ENCODE results near the gene BRS3. TPM values are rescaled to one million over a fixed set of nuclear protein-coding genes. Genes with fewer than 3 reads are reported as not detected.

Gene BRS3
- total and polyA plus RNA-seq, 12 donors, result not detected

DNA sequence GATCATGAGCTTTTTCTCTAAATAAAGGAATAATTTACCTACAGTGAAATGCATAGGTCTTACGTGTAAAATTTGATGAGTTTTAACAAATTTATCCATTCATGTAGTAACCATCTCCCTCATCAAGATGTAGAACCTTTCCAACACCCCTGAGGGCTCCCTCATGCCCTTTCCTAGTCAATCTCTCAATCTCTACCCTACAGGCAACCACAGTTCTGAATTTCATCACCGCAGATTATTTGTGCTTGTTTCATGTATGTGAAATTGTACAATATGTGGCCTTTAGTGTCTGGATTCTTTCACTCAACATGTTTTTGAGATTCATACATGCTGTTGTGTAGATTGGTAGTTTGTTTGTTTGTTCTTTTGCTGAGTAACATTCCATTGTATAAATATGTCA is 46.4 kb downstream of the BRS3 start:
- DNase-seq, result no peak
- intact Hi-C loops (cut with DNase I), result no loop called here
- Histone ChIP-seq H3K9me3 (replicated peaks in 1 of 3) (no peaks in the 10 kb centered on the region), H3K4me3 (no peak overlapping the region), H3K36me3 (replicated peaks in 1 of 2) (no peaks in the 10 kb centered on the region), H3K27me3 (peaks cover 20% of the 10 kb centered on the region), H3K27ac (no peak overlapping the region), H3K4me1 (replicated peaks in 1 of 2) (no peaks in the 10 kb centered on the region)
- 70 to 89% (median 83%) methylated on average over 2 of the region's 2 CpGs for WGBS, 4 donors
- TF ChIP-seq POLR2A (IDR thresholded peaks at IDR 0.05), result no peak
- TF ChIP-seq, protein P1, sequence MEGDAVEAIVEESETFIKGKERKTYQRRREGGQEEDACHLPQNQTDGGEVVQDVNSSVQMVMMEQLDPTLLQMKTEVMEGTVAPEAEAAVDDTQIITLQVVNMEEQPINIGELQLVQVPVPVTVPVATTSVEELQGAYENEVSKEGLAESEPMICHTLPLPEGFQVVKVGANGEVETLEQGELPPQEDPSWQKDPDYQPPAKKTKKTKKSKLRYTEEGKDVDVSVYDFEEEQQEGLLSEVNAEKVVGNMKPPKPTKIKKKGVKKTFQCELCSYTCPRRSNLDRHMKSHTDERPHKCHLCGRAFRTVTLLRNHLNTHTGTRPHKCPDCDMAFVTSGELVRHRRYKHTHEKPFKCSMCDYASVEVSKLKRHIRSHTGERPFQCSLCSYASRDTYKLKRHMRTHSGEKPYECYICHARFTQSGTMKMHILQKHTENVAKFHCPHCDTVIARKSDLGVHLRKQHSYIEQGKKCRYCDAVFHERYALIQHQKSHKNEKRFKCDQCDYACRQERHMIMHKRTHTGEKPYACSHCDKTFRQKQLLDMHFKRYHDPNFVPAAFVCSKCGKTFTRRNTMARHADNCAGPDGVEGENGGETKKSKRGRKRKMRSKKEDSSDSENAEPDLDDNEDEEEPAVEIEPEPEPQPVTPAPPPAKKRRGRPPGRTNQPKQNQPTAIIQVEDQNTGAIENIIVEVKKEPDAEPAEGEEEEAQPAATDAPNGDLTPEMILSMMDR (IDR thresholded peaks at IDR 0.05), result no peak

DNA sequence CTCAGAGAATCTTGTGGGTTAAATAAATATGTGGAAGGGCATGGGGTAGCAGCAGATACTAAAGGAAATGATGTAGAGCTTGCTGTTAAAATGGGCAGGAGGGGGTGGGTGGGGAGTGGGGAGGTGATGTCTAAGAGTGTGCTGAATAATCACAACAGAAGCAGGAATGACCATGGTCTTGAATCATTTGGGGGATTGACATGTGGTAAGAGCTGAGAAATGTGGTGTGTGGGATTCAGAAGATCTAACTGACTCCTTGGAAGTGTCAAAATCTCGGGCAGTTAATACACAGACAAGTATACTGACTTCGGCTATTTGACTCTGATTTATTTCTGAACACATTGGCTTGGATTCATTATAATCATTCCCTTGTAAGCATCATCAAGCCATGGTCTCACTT is 51.1 kb downstream of the BRS3 start:
- no peaks in the 10 kb centered on the region for H3K9me3 ChIP-seq (replicated peaks in 1 of 3)
- 56 to 74% (median 67%) methylated on average over 2 of the region's 2 CpGs for WGBS, 4 donors
- TF ChIP-seq POLR2A (IDR thresholded peaks at IDR 0.05), result no peak
- TF ChIP-seq, protein P1 (IDR thresholded peaks at IDR 0.05), result no peak
- intact Hi-C loops (cut with DNase I), result no loop called here
- no peaks in the 10 kb centered on the region for H3K36me3 ChIP-seq (replicated peaks in 1 of 2)
- no peak overlapping the region for H3K27ac ChIP-seq
- peaks cover 29% of the 10 kb centered on the region for H3K27me3 ChIP-seq
- no peaks in the 10 kb centered on the region for H3K4me1 ChIP-seq (replicated peaks in 1 of 2)
- H3K4me3 ChIP-seq, result no peak overlapping the region
- DNase-seq, result no peak

DNA sequence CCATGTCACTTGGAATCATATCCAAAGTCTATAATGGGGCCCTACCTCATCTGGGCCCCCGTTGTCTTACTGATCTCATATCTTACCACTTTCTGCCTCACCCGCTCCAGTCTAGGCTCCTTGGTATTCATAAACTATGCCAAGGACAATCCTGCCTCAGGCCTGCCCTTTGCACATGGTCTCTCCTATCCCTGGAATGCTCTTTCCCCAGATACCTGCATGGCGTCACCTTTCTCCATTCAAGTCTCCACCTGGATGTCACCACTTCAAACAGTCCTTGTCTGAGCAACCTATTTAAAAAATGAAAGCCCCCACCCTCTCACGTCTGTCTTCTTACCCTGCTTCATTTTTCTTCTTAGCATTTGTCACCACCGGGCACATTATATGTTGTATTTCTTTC is 52.5 kb downstream of the BRS3 start:
- intact Hi-C loops (cut with DNase I), result no loop called here
- WGBS, 4 donors, result 60 to 82% (median 76%) methylated on average over 5 of the region's 5 CpGs
- Histone ChIP-seq H3K27ac (no peak overlapping the region), H3K27me3 (peaks cover 30% of the 10 kb centered on the region), H3K4me1 (replicated peaks in 1 of 2) (no peaks in the 10 kb centered on the region), H3K9me3 (replicated peaks in 1 of 3) (no peaks in the 10 kb centered on the region), H3K4me3 (no peak overlapping the region), H3K36me3 (replicated peaks in 1 of 2) (no peaks in the 10 kb centered on the region)
- no peak for TF ChIP-seq POLR2A (IDR thresholded peaks at IDR 0.05)
- TF ChIP-seq, protein P1 (IDR thresholded peaks at IDR 0.05), result no peak
- no peak for DNase-seq

DNA sequence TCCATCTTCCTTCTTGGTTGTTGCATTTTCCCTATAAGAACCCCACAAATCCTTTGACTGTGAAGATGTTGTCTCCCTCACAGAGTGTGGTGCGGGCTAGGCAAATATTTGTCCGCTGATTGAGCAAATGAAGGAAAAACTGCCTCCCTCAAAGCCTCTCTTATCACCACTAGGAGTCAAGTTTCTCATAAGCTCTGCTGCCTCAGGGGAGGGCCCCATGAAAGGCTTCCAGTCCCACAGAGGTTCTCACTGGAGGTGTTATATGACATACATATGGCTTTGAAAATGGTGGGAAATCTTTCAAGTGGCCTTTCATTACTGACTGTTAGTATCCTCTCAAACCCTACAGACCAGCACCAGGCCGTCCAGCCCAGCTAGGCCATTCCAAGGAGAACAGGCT is 53.5 kb downstream of the BRS3 start:
- Histone ChIP-seq H3K36me3 (replicated peaks in 1 of 2) (no peaks in the 10 kb centered on the region), H3K4me3 (no peak overlapping the region), H3K9me3 (replicated peaks in 1 of 3) (no peaks in the 10 kb centered on the region), H3K27ac (no peak overlapping the region), H3K4me1 (replicated peaks in 1 of 2) (no peaks in the 10 kb centered on the region), H3K27me3 (peaks cover 30% of the 10 kb centered on the region)
- intact Hi-C loops (cut with DNase I), result no loop called here
- TF ChIP-seq, protein P1 (IDR thresholded peaks at IDR 0.05), result no peak
- TF ChIP-seq POLR2A (IDR thresholded peaks at IDR 0.05), result no peak
- WGBS, 4 donors, result 76 to 94% (median 84%) methylated on average over 3 of the region's 3 CpGs
- no peak for DNase-seq

Data from adrenal gland (tissue), 12 donors.